ENCODE data around the gene PIGK. TPM values are rescaled to one million over a fixed set of nuclear protein-coding genes. Genes with fewer than 3 reads are reported as not detected.
A peak's percentile ranks its signal among the peaks of the same experiment; 100 is the strongest.

The PIGK gene
- 10 to 100 TPM; 15.3 to 27.2 (median 20.9) TPM for total RNA-seq

DNA sequence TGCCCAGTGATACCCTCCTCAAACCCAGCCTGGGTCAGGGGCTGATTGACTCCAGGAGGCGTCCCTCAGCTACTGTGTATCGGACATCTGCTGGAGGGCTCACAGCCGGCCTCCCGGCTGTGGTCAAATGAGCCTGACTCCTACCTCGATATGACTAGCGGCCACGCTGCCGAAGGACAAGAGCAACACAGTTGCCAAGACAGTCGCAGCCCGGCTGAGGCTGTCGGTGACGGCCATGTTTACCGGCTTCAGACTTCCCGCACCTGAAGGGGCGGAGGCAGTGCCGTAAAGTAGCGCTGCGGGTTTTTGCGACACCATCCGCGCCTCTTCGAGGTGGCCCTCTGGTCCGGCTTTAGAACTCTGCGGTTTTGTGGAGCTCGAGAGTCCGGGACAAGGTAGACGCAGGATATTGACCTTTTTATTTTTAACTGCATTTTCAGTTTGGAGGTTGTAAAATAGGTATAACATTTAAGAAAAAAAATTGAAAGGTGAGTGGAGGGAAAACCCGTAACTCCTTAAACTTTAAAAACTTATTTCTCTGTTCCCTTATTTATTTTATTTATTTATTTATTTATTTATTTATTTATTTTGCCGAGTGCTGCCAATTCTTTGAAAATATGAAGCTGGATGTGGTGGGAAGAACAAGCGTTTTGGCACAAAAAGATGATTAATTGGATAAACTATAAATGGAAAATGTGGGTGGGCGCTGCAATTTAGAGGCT is at the start of gene PIGK:
PIGK (minus strand) TSS at position 265 of the 722 bp plus-strand sequence; CDS start at position 237, 28 bp downstream.
- DNase-seq (ENCODE audit: low spot score in 2 of 2) = peak; percentile 68 to 72
- WGBS, 2 donors = 1% methylated on average over 27 of the region's 31 CpGs
- Histone ChIP-seq H3K4me3 (peak within 1 kb of the TSS; percentile 65 to 93 (median 74)), H3K27me3 (no peaks in the 10 kb centered on the region), H3K27ac (peak within 1 kb of the TSS; percentile 83 to 94 (median 86)), H3K4me1 (peaks cover 0 to 27% (median 5%) of the 10 kb centered on the region in 4 donors), H3K9me3 (no peaks in the 10 kb centered on the region), H3K36me3 (peaks cover 0 to 14% (median 0%) of the 10 kb centered on the region in 3 donors)
- TF ChIP-seq EP300 (IDR thresholded peaks at IDR 0.05) = peak in 1 of 2 donors; percentile 90
- TF ChIP-seq, protein P1, sequence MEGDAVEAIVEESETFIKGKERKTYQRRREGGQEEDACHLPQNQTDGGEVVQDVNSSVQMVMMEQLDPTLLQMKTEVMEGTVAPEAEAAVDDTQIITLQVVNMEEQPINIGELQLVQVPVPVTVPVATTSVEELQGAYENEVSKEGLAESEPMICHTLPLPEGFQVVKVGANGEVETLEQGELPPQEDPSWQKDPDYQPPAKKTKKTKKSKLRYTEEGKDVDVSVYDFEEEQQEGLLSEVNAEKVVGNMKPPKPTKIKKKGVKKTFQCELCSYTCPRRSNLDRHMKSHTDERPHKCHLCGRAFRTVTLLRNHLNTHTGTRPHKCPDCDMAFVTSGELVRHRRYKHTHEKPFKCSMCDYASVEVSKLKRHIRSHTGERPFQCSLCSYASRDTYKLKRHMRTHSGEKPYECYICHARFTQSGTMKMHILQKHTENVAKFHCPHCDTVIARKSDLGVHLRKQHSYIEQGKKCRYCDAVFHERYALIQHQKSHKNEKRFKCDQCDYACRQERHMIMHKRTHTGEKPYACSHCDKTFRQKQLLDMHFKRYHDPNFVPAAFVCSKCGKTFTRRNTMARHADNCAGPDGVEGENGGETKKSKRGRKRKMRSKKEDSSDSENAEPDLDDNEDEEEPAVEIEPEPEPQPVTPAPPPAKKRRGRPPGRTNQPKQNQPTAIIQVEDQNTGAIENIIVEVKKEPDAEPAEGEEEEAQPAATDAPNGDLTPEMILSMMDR (IDR thresholded peaks at IDR 0.05) = no peak

DNA sequence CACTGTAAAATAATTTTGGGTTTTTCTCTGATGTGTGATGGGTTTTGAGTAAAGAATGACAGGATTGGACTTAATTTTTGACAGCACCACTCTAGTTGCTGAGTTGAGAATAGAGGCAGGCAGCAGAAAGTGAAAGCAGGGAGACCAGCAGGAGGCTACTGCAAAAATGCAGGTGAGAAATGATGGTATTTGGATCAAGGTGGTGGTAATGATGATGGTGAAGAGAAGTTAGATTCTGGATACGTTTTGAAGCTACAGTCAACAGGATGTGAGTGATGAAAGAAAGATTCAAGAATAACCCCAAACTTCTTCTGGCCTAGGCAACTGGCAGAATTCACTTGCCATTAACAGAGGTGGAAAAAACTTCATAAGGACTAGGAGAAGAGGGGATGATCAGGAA is 47.8 kb upstream of the PIGK start:
- no peaks in the 10 kb centered on the region for H3K36me3 ChIP-seq
- H3K27ac ChIP-seq = no peak overlapping the region
- no peak overlapping the region for H3K4me3 ChIP-seq
- no peak for DNase-seq (ENCODE audit: low spot score in 2 of 2)
- TF ChIP-seq, protein P1 (IDR thresholded peaks at IDR 0.05) = no peak
- TF ChIP-seq EP300 (IDR thresholded peaks at IDR 0.05) (no peak), POLR2A (IDR thresholded peaks at IDR 0.05) (no peak)
- H3K9me3 ChIP-seq = no peaks in the 10 kb centered on the region
- no peaks in the 10 kb centered on the region for H3K27me3 ChIP-seq
- no peaks in the 10 kb centered on the region for H3K4me1 ChIP-seq
- 49 to 51% methylated on average over 1 of the region's 1 CpG for WGBS, 2 donors

DNA sequence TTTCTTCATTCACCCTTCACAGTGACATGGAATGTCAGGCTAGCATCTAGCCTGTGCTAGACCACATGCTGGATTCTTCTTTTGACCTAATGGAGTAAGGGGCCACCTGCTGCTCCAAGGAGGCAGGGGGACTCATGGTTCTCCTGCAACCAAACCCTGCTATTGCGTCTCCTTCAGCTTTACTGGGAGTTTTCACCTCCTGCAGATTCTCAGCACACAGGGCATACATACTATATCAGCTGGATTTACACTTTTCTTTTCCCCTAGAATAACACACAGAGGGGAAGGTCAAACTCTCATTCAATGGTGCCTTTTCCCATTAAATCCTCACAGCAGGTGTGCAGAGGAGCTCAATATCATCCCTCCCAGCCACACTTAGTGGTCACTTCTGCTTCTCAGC is 46.0 kb upstream of the PIGK start:
- 69 to 79% methylated on average over 1 of the region's 1 CpG for WGBS, 2 donors
- Histone ChIP-seq H3K4me1 (no peaks in the 10 kb centered on the region), H3K27me3 (no peaks in the 10 kb centered on the region), H3K27ac (no peak overlapping the region), H3K36me3 (no peaks in the 10 kb centered on the region), H3K4me3 (no peak overlapping the region), H3K9me3 (no peaks in the 10 kb centered on the region)
- DNase-seq (ENCODE audit: low spot score in 2 of 2) = no peak
- TF ChIP-seq, protein P1 (IDR thresholded peaks at IDR 0.05) = no peak
- TF ChIP-seq EP300 (IDR thresholded peaks at IDR 0.05) (no peak), POLR2A (IDR thresholded peaks at IDR 0.05) (no peak)

DNA sequence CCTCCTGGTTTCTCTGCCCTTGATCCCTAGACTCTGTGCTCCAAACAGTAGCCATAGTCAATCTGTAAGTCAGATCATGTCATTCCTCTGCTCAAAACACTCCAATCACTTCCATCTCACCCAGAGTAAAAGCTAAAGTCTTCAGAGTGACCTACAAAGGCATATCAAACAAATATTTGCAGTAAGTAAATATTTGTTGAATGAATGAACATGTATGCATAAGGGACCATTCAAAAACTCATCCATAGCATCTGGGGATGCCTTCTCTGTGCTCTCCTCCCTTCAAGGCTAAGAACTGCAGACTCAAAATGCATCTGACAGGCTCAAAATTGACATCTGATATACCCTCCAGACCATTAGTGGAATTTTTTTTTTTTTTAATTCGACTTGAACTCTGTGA is 44.5 kb upstream of the PIGK start:
- WGBS, 2 donors = 72 to 74% methylated on average over 1 of the region's 1 CpG
- Histone ChIP-seq H3K27ac (no peak overlapping the region), H3K9me3 (no peaks in the 10 kb centered on the region), H3K4me1 (no peaks in the 10 kb centered on the region), H3K27me3 (no peaks in the 10 kb centered on the region), H3K36me3 (no peaks in the 10 kb centered on the region), H3K4me3 (no peak overlapping the region)
- no peak for DNase-seq (ENCODE audit: low spot score in 2 of 2)
- TF ChIP-seq EP300 (IDR thresholded peaks at IDR 0.05) (no peak), POLR2A (IDR thresholded peaks at IDR 0.05) (no peak)
- TF ChIP-seq, protein P1 (IDR thresholded peaks at IDR 0.05) = no peak

DNA sequence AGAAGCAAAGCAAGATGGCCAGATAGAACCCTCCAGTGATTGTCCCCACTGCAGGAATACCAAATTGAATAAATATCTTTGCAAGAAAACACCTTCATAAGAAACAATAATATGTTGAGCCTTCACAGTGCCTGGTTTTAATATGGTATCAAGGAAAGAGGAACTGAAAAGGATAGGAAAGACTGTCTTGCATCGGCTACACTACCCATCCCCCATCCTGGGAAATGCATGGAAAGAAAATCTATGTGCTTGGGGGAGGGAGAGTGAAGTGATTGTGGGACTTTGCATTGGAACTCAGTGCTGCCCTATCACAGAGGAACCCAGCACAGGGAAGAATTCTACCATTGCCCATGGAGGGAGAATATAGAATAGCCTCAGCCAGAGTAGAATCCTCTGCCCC is 34.0 kb upstream of the PIGK start:
- H3K4me3 ChIP-seq = no peak overlapping the region
- no peak overlapping the region for H3K27ac ChIP-seq
- no peaks in the 10 kb centered on the region for H3K4me1 ChIP-seq
- H3K36me3 ChIP-seq = no peaks in the 10 kb centered on the region
- H3K27me3 ChIP-seq = no peaks in the 10 kb centered on the region
- no peak for TF ChIP-seq POLR2A (IDR thresholded peaks at IDR 0.05)
- TF ChIP-seq, protein P1 (IDR thresholded peaks at IDR 0.05) = no peak
- TF ChIP-seq EP300 (IDR thresholded peaks at IDR 0.05) = no peak
- H3K9me3 ChIP-seq = peaks cover 0 to 68% (median 13%) of the 10 kb centered on the region in 4 donors
- WGBS, 2 donors = 80 to 87% methylated on average over 1 of the region's 1 CpG
- no peak for DNase-seq (ENCODE audit: low spot score in 2 of 2)

Measured in tibial nerve (tissue), 4 donors.